Nephron progenitor cell (in vitro differentiated cells): ENCODE data around the gene BDNF.
A peak's percentile ranks its signal among the peaks of the same experiment; 100 is the strongest.
"Not testable (repeated sequence)": the region's sequence is repeated elsewhere in the genome, so short reads cannot be mapped to it uniquely, and the experiment has no call there.

Experiments used
- DNase-seq: peaks from one replicate; pipeline ENCODE4 v3.0.0; 2021
- H3K27ac Mint-ChIP-seq: 2 replicates; pipeline ENCODE4 v1.8.0; 2021; ENCODE audit warnings: mild to moderate bottlenecking, moderate library complexity, mixed read lengths
- H3K27me3 Mint-ChIP-seq: 2 replicates; pipeline ENCODE4 v1.8.0; 2021; ENCODE audit warnings: mild to moderate bottlenecking, low read depth, mixed read lengths; ENCODE audit not compliant: poor library complexity
- H3K36me3 Mint-ChIP-seq: 2 replicates; pipeline ENCODE4 v1.8.0; 2021; ENCODE audit warnings: low read depth, mixed read lengths
- H3K4me1 Mint-ChIP-seq: 2 replicates; pipeline ENCODE4 v1.8.0; 2021; ENCODE audit warnings: mixed read lengths
- H3K4me3 Mint-ChIP-seq: 2 replicates; pipeline ENCODE4 v1.8.0; 2021; ENCODE audit warnings: mild to moderate bottlenecking, moderate library complexity, mixed read lengths
- H3K9me3 Mint-ChIP-seq: 2 replicates; pipeline ENCODE4 v1.8.0; 2021; ENCODE audit warnings: mild to moderate bottlenecking, moderate library complexity, mixed read lengths
- CTCF ChIP-seq: fragments of 200-600 bp; sonication (generic); IDR thresholded peaks from 2 replicates; pipeline ENCODE4 v1.5.0; 2021; ENCODE audit warnings: antibody characterized with exemption

BDNF gene

GRCh38 chr11:27672836-27673464, 27.3 kb downstream of the BDNF start:
- H3K9me3 Mint-ChIP-seq: peaks cover 40% of the 10 kb centered on the region
- peaks cover 5% of the 10 kb centered on the region for H3K4me1 Mint-ChIP-seq
- no peak for DNase-seq
- no peak overlapping the region for H3K27ac Mint-ChIP-seq
- H3K36me3 Mint-ChIP-seq: peaks cover 58% of the 10 kb centered on the region
- no peak for TF ChIP-seq CTCF
- H3K27me3 Mint-ChIP-seq: no peaks in the 10 kb centered on the region
- no peak overlapping the region for H3K4me3 Mint-ChIP-seq

GRCh38 chr11:27665508-27666101, 34.6 kb downstream of the BDNF start:
- not testable (repeated sequence) for H3K4me1 Mint-ChIP-seq, H3K27me3 Mint-ChIP-seq, H3K27ac Mint-ChIP-seq, H3K4me3 Mint-ChIP-seq
- peaks cover 69% of the 10 kb centered on the region for H3K36me3 Mint-ChIP-seq
- DNase-seq: peak; percentile 8
- peaks cover 58% of the 10 kb centered on the region for H3K9me3 Mint-ChIP-seq

- peaks cover 4% of the 10 kb centered on the region for H3K4me1 Mint-ChIP-seq
- peaks cover 70% of the 10 kb centered on the region for H3K36me3 Mint-ChIP-seq
- DNase-seq: no peak
- H3K27me3 Mint-ChIP-seq: no peaks in the 10 kb centered on the region
- TF ChIP-seq CTCF: no peak
- H3K9me3 Mint-ChIP-seq: peaks cover 38% of the 10 kb centered on the region
- no peak overlapping the region for H3K27ac Mint-ChIP-seq
- no peak overlapping the region for H3K4me3 Mint-ChIP-seq
Observed at GRCh38 chr11:27663326-27663725, 36.9 kb downstream of the BDNF start.

GRCh38 chr11:27660171-27660570, 40.1 kb downstream of the BDNF start:
- TF ChIP-seq CTCF: no peak
- peaks cover 75% of the 10 kb centered on the region for H3K36me3 Mint-ChIP-seq
- DNase-seq: no peak
- H3K4me1 Mint-ChIP-seq: peaks cover 2% of the 10 kb centered on the region
- peaks cover 14% of the 10 kb centered on the region for H3K9me3 Mint-ChIP-seq
- H3K27ac Mint-ChIP-seq: no peak overlapping the region
- H3K27me3 Mint-ChIP-seq: no peaks in the 10 kb centered on the region
- no peak overlapping the region for H3K4me3 Mint-ChIP-seq

- no peak for TF ChIP-seq CTCF
- peaks cover 3% of the 10 kb centered on the region for H3K9me3 Mint-ChIP-seq
Observed at GRCh38 chr11:27658535-27659236, 41.6 kb downstream of the BDNF start.

GRCh38 chr11:27656806-27657483, 43.3 kb downstream of the BDNF start:
- DNase-seq: no peak
- H3K27ac Mint-ChIP-seq: no peak overlapping the region
- no peak overlapping the region for H3K4me3 Mint-ChIP-seq

More at GRCh38 chr11:27658535-27659236, 41.6 kb downstream of the BDNF start:
- H3K4me1 Mint-ChIP-seq: no peaks in the 10 kb centered on the region
- peak overlapping the region; percentile 62 for H3K27ac Mint-ChIP-seq
- no peaks in the 10 kb centered on the region for H3K27me3 Mint-ChIP-seq
- peaks cover 66% of the 10 kb centered on the region for H3K36me3 Mint-ChIP-seq
- no peak for DNase-seq
- no peak overlapping the region for H3K4me3 Mint-ChIP-seq

More at GRCh38 chr11:27656806-27657483, 43.3 kb downstream of the BDNF start:
- Mint-ChIP-seq H3K4me1 (no peaks in the 10 kb centered on the region), H3K9me3 (peaks cover 3% of the 10 kb centered on the region), H3K36me3 (peaks cover 57% of the 10 kb centered on the region), H3K27me3 (no peaks in the 10 kb centered on the region)
- no peak for TF ChIP-seq CTCF
